CMK (cell line): ENCODE data around the gene IGHMBP2.

Experiments used
- DNase-seq: peaks from one replicate; pipeline ENCODE4 v3.0.0-alpha.2; 2010; ENCODE audit warnings: low read depth

Gene IGHMBP2

DNA sequence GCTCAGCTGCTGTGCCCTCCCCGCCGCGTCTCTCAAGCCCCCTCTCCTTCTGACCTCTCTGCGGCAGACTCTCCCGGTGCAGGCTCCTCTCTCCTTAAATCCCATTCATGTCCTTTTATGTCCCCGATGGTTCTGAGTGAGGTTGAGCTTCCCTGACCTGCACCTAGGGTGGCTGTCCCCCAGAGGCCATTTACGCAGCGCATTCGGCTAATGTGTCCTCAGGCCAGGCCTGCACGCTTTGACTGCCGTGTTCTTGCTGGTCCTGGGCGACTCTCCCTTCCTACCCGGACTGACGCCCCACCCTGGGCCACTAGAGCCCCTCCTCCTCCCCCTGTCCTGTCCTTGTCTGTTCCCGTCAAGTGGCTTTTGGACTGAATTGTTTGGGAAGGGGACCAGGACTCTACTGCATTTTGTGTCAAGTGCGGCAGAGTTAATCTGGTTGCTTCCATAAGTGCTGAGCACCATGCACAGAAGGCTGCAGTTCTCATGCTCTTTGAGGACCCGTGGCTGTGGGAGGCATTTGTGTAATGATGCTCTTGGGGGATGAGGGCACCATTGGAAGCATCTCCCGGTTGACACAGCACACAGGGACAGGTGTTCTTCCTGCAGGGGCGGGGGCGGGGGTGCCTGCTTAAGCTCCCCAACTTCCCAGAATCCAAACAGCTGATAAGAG lies 37.1 kb downstream of the IGHMBP2 start:
- no peak for DNase-seq

DNA sequence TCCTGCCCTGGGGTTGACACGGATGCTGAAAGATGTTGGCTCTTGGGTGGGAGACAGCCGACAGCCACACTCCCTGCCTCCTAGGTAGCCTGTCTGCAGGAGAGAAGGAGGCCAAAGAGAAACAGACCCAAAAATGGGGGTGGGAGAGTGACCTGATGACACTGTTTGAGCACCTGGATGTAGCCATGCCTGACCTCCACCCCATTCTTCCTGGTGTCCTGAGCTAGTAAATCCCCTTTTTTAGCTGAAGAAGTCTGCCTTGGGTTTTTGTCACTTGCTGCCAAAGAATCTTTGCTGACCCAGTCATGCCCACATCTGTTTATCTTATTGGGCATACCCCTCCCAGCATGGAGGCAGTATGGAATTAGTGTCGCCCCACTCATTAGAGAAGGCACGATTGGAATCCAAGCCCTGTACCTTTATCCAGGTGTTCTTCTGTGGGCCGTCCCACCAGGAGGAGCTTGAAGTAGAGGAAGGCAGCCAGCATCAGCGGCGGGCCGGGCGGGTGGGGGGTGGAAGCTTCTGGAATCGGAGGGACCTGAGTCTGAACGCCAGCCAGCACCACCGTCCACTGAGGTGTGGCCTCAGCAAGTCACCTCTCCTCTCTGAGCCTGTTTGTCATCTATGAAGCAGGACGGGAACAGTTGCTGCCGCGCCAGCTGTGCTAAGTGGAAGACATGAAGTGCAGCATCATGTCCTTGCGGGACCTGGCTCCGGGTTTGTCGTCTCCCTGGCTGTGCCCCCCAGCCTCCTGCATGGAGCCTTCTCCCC lies 37.8 kb downstream of the IGHMBP2 start:
- no peak for DNase-seq

DNA sequence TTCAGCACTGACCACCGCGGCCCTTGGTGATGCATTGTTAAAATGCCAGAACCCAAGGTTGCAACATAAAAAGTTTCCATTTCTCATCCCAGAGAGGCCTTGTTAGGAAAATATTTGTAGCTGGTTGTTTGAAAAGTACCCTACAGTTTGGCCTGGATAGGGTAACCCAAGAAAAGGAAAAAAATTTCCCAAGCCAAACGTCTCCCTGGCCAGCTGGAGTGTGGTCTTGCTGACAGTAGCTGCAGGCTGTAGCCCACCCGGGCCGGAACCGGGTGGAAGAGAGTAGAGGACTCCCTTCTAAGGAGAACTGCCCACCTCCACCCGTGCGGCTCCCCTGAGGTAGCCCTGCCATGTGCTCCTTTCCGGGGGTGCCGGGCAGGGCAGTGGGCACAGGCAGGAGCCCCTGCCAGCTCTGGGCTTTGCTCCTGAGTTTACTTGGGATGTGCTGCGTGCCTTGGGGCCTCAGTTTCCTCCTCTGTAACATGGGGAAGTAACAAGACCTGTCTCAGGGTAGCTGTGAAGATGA lies 38.5 kb downstream of the IGHMBP2 start:
- DNase-seq = no peak

DNA sequence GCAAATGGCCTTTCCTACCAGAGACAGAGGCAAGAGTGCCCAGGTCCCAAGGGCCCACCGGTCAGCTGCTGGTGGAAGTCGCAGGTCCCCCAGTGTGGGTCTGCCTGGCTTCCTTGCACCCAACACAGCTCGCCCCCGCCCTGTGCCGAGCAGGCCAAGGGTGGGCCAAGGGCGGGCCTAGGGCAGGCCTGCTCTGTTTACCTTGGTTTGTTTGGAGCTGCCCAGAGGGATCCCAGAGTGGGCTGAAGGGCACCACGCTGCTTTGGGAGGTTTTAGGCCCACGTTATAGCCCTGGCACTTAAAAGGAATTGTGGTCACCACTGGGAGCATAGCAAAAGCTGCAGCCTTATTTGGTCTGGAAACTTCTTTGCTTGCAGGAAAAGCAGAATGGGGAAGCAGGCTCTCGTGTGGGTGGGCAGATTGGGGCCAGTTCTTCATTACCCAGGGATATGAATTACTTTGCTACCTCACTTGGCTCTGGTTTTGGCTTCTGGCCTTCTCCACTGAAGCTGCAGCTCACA lies 39.1 kb downstream of the IGHMBP2 start:
- DNase-seq = no peak

DNA sequence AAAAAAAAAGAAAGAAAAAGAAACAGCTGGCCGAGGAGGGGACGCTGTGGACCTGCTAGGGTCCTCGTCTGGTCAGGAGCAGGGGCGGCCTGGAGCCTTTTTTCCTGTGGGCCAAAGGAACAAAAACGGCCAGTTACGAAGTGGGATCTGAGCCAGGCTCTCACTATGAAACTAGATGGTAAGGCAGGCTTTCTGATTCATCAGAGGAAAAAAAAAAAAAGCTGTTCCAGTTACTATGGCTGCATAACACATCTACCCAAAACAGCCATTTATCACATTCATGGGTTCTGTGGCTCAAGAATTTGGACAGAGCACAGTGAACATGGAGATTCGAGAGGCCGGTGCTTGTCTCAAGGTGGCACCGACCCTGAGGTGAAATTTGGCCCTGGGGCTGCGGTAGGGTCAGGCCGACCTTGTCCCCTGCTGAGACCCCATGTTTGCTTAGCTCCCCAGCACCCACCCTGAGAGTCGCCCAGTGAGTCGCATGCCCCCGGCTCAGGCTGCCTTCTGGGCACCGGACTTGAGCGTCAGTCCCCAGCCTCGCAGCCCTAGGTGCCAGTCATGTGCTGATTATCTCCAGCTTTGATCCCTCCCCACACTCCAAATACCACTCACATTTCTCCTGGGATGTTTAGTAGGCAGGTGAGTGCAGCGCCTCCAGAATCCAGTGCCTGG lies 42.9 kb downstream of the IGHMBP2 start:
- DNase-seq = no peak

DNA sequence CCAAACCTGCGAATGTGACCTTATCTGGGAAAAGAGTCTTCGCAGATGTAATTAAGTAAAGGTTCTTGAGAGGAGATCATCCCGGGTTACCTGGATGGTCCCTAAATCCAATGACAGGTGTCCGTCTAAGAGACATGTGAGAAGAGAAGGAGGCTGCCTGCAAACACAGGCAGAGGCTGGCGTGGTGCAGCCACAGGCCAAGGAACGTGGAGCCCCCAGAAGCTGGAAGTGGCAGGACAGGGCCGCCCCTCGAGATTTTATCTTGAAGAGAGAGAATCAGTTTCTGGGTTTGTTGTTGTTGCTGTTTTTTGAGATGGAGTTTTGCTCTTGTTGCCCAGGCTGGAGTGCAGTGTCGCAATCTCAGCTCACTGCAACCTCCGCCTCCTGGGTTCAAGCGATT lies 43.5 kb downstream of the IGHMBP2 start:
- DNase-seq = no peak

DNA sequence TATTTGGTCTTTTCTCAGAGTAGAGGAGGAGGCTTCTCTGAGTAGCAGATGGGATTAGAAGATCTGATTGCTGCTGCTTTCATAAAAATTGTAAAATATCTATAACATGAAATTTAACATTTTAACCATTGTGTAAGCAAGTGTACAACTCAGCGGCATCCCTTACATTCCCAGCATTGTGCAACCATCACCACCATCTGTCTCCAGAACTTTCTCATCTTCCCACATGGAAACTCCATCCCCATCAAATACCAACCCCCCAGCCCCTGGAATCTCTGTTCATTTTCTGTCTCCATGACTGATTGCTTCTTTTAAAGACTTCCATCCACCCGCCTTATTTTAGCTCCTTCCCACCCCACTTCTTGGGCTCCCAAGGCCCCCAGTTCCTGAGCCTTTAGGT lies 44.8 kb downstream of the IGHMBP2 start:
- DNase-seq = no peak

DNA sequence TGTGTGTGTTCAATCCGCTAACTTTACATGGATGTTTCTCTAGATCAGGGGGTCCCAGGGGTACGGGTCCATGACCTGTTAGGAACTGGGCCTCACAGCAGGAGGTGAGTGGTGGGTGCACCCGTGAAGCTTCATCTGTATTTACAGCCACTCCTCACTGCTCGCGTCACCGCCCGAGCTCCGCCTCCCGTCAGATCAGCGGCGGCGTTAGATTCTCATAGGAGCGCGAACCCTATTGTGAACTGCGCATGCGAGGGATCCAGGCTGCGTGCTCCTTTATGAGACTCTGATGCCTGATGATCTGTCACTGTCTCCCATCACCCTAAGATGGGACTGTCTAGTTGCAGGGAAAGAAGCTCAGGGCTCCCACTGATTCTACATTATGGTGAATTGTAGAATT lies 45.2 kb downstream of the IGHMBP2 start:
- DNase-seq = no peak

DNA sequence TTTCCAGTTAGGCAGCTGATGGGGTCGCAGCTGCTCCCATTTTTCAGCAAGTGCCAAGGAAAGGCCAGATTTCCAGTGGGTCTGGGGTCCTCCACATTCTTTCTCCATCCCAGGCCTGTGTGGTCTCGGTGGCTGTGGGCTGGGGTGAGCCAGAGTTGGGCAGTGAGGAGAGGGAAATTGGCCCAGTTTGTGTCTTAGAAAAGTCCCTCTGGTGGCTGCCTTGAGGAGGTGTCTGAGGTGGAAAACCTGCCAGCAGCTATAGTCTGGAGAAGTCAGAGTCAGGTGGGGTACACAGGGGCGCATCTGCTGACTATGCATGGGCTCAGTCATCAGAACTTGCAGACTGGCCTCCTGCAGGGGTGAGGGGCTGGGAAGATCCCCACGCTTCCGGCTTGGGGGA lies 46.6 kb downstream of the IGHMBP2 start:
- DNase-seq = no peak

DNA sequence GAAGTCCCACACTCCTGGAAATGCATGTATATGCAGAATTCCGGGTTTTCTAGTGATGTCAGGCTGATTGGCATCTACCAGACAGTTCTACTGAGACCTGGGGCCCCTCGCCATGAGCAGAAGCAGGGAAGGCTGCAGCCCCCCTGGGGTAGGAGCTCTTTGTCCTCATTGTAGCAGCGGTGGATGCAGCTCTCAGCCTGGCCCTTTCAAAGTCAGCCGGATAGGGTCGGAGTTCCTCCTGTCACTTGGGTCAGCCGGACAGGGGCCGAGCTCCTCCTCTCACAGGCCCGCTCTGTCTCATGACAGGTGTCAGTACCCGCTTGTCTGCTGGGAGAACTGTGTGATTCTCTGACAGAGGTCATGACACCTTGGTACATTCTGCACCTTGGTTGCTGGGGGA lies 47.1 kb downstream of the IGHMBP2 start:
- no peak for DNase-seq

DNA sequence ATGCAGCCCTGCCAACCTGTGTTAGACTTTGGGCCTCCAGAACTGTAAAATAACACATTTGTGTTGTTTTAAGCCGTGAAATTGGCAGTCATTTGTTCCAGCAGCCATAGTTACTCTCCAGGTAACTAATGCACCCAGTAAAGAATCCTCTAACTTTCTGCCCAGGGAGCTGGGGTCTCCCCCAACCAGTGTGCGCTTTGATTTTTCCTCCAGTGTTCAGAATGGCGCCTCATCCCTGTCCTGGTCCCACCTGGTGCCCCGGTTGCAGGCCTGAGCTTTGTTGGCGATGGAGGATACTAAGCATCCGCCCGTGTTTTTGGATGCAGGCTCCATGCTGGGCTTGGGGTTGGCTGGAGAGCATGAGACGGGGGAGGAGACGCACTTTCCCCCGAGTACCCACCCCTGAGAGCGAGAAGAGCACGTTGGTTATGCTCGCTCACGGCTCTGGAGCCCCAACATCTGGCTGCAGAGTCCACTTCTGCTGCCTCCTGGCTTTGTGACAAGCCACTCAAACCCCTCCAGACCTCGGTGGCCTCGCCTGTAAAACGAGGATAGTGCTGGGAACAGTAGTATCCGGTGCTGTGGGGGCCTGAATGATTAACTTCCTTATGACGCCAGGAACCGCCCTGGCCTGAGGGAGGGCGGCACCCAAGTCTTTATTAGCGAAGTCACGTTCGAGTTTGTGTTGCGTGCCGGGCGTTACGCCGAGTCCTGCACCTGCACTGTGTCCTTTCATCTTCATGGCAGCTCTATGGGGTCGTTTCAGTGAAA lies 51.3 kb downstream of the IGHMBP2 start:
- peak; percentile 73 for DNase-seq

DNA sequence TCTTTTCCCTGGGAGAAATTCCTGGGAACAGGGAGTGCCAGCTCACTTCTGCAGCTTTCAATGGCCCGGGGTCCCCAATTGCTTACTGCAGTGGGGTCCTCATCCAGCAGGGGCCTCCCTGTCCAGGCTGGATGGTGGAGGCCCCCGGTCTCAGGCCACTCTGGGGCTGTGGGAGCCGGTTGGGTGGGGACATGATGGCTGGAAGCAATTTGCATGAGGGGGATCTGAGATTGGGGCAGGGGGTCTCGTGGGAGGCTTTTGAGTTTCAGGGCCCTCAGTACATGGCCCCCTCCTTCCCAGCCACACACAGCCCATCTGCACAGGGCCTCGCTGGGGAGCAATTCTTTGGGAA lies 51.9 kb downstream of the IGHMBP2 start:
- DNase-seq = no peak

DNA sequence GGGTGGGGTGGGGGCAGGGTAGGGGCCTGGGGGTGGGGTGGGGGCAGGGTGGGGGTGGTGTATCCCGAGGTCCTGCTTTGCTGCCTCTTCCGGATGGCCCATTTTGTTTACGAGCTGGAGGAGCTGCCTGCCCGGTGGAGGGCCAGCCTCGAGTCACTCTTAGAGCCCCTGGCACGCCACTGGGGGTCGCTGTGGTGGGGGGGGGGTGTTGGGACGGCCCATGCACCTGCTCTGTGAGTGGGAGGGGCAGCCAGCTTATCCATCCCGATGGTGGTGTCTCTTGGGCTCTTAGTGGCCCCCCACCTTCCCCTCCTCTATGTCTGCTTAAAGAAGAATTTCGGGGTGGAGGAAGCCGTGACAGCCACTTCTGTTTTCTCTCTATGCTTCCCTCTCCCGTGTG lies 52.5 kb downstream of the IGHMBP2 start:
- DNase-seq = peak; percentile 32

DNA sequence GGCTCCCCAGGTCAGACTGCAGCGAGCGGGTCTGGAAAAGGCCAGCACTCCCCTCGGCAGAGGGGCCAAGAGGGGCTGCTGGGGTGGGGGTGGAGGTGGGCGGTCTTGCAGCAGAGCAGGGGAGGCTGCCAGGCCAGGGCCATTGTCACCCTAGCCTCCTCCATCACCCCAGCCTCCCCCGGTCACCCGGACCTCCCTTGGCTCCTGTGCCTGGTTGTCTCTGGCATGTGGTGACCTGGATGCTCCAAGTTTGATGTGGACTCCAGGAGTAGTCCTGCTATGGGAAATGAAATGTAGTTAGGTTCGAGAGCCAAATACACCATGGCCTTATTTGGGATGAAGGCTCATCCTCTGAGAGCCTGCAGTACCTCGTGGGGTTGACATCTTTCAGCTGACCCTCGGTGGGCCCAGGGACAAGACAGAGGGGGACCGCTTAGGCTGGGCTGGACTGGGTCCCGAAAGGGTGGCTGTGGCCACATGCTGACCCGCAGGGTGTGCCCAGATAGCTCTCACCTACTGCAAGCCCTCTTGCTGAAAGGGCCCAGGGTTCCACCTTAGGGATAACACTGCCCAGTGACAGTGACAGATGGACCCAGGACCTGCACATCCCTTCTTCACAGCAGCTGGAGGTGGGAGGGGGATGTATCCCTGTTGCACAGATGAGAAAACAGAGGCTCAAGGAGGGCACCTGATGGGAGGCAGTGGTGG lies 53.0 kb downstream of the IGHMBP2 start:
- no peak for DNase-seq

DNA sequence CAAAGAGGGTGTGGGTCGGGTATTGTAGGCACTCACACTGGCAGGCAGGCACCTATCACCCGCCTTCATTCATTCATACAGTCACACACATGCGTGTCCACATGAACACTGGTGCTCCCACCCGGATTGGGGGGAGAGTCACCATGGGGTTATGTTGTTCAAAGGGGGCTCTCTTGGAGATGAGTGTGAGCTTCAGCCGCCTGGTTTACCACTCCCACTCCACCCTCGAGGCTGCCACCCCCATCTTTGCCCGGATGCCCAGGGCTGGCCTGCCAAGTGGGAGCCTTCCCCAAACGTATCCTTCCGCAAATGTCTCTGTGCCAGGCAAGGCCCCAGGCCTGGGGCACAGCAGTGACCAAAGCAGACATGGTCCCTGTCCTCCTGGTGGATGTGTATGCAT lies 54.5 kb downstream of the IGHMBP2 start:
- DNase-seq = no peak

DNA sequence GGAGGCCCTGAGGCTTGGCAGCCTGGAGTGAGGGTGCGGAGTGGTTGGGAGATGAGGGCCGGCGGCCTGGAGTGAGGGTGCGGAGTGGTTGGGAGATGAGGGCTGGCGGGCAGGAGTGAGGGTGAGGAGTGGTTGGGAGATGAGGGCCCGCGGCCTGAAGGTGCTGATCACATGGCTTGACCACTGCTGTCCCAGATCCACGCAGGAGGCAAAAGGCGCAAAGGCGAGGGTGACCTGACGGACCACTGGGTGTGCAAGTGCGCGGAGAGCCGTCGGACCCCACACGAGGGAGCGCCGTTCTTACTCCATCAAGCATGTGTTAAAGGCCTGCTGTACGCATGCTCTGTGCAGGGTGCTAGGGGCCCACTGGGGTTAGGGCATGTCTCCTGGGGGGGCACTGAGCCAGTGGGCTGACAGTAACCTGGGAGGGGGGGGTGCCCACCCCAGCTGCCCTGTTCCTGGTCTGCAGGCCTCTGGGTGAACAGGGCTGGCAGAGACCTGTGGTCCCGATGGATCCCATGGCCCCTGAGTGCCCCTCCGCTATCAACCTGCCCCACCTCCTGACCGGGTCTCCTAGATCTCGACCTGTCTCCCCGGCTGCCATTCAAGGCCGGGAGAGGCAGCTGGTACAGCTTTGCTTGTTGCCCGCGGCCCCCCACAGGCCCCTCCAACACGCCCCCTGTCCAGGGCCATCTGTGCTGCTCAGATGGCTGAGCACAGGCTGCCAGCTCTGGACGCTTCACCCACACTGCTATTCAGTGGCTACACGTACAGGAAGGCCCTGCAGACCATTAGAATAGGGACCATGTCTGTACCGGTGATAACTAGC lies 56.0 kb downstream of the IGHMBP2 start:
- no peak for DNase-seq

DNA sequence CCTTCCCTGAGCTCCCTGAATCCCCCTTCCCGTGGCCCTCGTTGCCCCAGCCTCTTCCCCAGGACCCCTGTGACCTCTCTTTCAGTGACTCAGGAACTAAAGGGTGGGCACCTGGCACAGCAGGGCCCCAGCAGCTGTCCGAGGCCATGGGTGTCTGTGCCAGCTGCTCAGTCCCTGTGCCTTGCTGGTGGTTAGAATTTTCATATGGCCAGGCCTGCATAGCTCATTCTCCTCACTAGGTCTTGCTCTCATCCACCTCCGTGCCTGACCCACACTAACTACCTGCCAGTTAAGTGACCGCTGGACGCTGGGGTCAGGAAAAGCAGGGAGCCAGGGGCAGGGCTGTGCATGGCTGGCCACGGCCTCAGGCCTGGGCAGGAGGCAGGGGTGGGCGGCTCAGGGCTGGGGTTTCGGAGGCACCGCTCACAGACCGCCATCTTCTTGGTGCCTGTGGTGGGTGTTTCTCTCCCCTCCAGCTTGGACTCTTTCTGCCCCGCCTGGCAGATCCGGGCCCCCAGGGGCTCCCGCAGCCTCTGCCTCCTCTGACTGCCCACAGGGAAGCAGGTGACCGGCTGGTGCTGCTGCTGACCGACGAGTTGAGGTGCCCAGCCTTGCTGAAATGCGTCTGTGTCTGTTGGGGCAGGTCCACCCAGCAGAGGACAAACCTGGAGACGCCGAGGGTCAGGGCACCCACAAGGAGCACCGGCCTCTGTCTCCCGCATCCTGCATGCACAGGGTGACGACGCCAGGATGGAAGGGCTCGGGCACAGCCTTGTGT lies 56.8 kb downstream of the IGHMBP2 start:
- no peak for DNase-seq

DNA sequence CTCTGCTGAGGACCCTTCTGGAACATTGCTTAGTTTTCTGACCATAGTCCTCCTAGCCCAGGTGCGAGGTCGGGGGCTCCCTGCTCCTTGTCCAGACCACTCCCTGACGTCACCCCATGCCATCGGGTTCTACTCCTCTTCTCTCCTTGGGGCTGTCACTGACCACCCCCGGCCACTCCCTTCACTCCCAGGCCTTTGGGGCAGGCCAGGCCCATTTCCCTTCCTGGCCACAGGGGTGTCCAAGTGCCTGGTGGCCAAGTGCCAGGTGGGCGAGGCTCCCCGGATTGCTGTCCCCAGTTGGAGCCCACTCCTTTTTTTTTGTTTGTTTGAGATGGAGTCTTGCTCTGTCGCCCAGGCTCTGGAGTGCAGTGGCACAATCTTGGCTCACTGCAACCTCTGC lies 57.6 kb downstream of the IGHMBP2 start:
- DNase-seq = no peak

DNA sequence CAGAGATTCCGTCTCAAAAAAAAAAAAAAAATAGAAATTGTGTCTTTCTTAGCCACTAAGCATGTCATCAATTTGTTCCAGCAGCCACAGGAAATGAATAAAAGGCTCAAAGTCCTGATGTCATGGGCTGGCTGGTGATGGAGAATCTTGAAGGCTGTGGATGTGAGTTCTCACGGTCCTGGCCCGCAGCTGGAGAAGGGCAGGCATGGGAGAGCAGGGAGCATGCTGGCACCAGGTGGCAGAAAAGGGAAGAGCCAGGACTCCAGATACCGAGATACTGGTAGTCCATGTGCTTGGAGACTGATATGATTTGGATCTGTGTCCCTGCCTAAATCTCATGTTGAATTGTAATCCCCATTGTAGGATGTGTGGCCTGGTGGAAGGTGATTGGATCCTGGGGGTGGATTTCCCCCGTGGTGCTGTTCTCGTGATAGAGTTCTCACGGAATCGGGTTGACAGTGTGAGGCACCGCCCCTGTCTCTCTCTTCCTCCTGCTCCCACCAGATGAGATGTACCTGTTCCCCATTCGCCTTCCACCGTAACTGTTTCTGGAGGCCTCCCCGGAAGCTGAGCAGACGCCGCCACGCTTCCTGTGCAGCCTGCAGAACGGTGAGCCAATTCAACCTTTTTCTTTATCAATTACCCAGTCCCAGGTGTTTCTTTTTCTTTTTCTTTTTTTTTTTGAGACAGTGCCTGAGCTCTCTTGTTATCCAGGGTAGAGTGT lies 59.0 kb downstream of the IGHMBP2 start:
- DNase-seq = no peak
